Ovary (tissue), 9 donors: ENCODE measurements around the gene GPR26. TPM values are rescaled to one million over a fixed set of nuclear protein-coding genes. Genes with fewer than 3 reads are reported as not detected.

Source experiments
- DNase-seq, 5 donors: peaks; one replicate each; pipeline ENCODE4 v3.0.0-alpha.2; 2019 to 2020
- H3K27ac ChIP-seq, 2 donors: fragments of 200-600 bp; one replicate each; pipeline versions ENCODE4 v1.5.1 to v1.8.0; 2019 to 2022
- H3K27me3 ChIP-seq: fragments of 200-600 bp; one replicate; pipeline ENCODE4 v1.8.0; 2022
- H3K36me3 ChIP-seq: fragments of 200-600 bp; sonication (generic); one replicate; pipeline ENCODE4 v1.5.1; 2019
- H3K4me1 ChIP-seq: one replicate; pipeline ENCODE4 v1.8.1; 2013; ENCODE audit warnings: mild to moderate bottlenecking, moderate library complexity; ENCODE audit not compliant: insufficient read depth
- H3K4me3 ChIP-seq: fragments of 200-600 bp; sonication (generic); one replicate; pipeline ENCODE4 v1.5.1; 2017
- H3K9me3 ChIP-seq, 2 donors: fragments of 200-600 bp in 1 of 2; sonication (generic) in 1 of 2; one replicate each; pipeline versions ENCODE4 v1.5.1 to v1.8.1; 2013 to 2019; ENCODE audit warnings: mild to moderate bottlenecking in 1 of 2, moderate library complexity in 1 of 2
- CTCF ChIP-seq, 3 donors: fragments of 450-650 bp in 2 of 3; fragments of 200-600 bp in 1 of 3; IDR thresholded peaks; one replicate each; pipeline versions ENCODE4 v1.5.1 to v1.8.0; 2016 to 2022; ENCODE audit warnings: antibody characterized with exemption in 3 of 3, mild to moderate bottlenecking in 1 of 3
- EP300 ChIP-seq: sonication (generic); formaldehyde crosslinking; IDR thresholded peaks from one replicate; pipeline ENCODE4 v1.6.1; 2017; ENCODE audit warnings: antibody characterized with exemption
- POLR2A ChIP-seq: fragments of 450-650 bp; IDR thresholded peaks from one replicate; pipeline ENCODE4 v1.6.1; 2017; ENCODE audit warnings: antibody characterized with exemption, mild to moderate bottlenecking, moderate library complexity
- WGBS, 3 donors: extraction: QIAGEN DNeasy Blood & Tissue Kit in 1 of 3; methylation state at CpG; one replicate each; pipeline versions ENCODE4 v1.1.5 to v1.1.7; 2013 to 2017; 5-methylcytosine and 5-hydroxymethylcytosine counted together
- intact Hi-C, 4 donors: fragments of 100-400 bp; cut with DNase I; formaldehyde crosslinking; loops; one replicate each; pipeline versions ENCODE4 v1.11.0 to v1.15.1; 2022 to 2023
- polyA plus RNA-seq, 2 donors: library from polyadenylated mRNA; stranded (reverse); fragments of 200-250 nt in 1 of 2; fragments of 350-450 nt in 1 of 2; fragmentation: Illumina TruSeq in 1 of 2; extraction: RNeasy Lipid Tissue Mini Kit (QIAGEN cat#74804) in 1 of 2; gene quantifications; one replicate each; pipeline ENCODE4 v1.2.3, GENCODE V29; 2013 to 2014
- total RNA-seq, 7 donors: library from RNA; depleted of rRNA in 2 of 7; stranded (reverse); fragments of >200 nt in 2 of 7; fragmentation: NEBNext Ultra II Directional in 3 of 7; extraction: Animal tissue kit (Norgen Biotek cat#: 25700) in 3 of 7; gene quantifications; one replicate each; pipeline versions ENCODE4 v1.1.0 to v1.2.4, GENCODE V29; 2016 to 2023
- donor health status: DM: no; HTN: no; CAD: no; lungs with moderate emphysema.
- donor health status: DM: no; HTN: no; CAD: no.
- donor health status: Bipolar disorder and iron deficiency.
- donor health status: DM: yes; HTN: yes; CAD: no.
- donor health status: DM: no; HTN: no; CAD: no.
- donor health status: DM: yes; HTN: yes; CAD: no.

Gene GPR26
- total and polyA plus RNA-seq, 9 donors = not detected

- Histone ChIP-seq H3K27ac (no peak overlapping the region), H3K4me3 (no peak overlapping the region), H3K27me3 (no peaks in the 10 kb centered on the region), H3K9me3 (no peaks in the 10 kb centered on the region), H3K4me1 (no peaks in the 10 kb centered on the region), H3K36me3 (no peaks in the 10 kb centered on the region)
- WGBS, 3 donors = 47 to 70% (median 68%) methylated on average over 5 of the region's 5 CpGs
- intact Hi-C loops = no loop called here
- TF ChIP-seq CTCF (IDR thresholded peaks at IDR 0.05) (no peak), POLR2A (no peak), EP300 (no peak)
- DNase-seq = no peak
These were observed 32.5 kb upstream of the GPR26 start for GRCh38 chr10:123633636-123634035.

- 81 to 93% (median 84%) methylated on average over 6 of the region's 6 CpGs for WGBS, 3 donors
- intact Hi-C loops = no loop called here
- TF ChIP-seq EP300 (no peak), POLR2A (no peak), CTCF (IDR thresholded peaks at IDR 0.05) (no peak)
These were observed 31.9 kb upstream of the GPR26 start for GRCh38 chr10:123634221-123634620.

GRCh38 chr10:123635131-123635530 lies 31.0 kb upstream of the GPR26 start:
- H3K27ac ChIP-seq = no peak overlapping the region
- H3K9me3 ChIP-seq = no peaks in the 10 kb centered on the region
- intact Hi-C loops = no loop called here
- no peaks in the 10 kb centered on the region for H3K36me3 ChIP-seq
- H3K4me3 ChIP-seq = no peak overlapping the region
- WGBS, 3 donors = 76 to 82% (median 81%) methylated on average over 5 of the region's 5 CpGs
- no peak for DNase-seq
- no peaks in the 10 kb centered on the region for H3K27me3 ChIP-seq
- no peaks in the 10 kb centered on the region for H3K4me1 ChIP-seq
- TF ChIP-seq EP300 = no peak
- no peak for TF ChIP-seq POLR2A
- no peak for TF ChIP-seq CTCF (IDR thresholded peaks at IDR 0.05)

More at GRCh38 chr10:123634221-123634620, 31.9 kb upstream of the GPR26 start:
- Histone ChIP-seq H3K27ac (no peak overlapping the region), H3K4me3 (no peak overlapping the region), H3K4me1 (no peaks in the 10 kb centered on the region), H3K36me3 (no peaks in the 10 kb centered on the region), H3K27me3 (no peaks in the 10 kb centered on the region), H3K9me3 (no peaks in the 10 kb centered on the region)
- DNase-seq = no peak

- H3K27me3 ChIP-seq = no peaks in the 10 kb centered on the region
- WGBS, 3 donors = 30 to 37% (median 36%) methylated on average over 2 of the region's 2 CpGs
- no peaks in the 10 kb centered on the region for H3K9me3 ChIP-seq
- H3K36me3 ChIP-seq = no peaks in the 10 kb centered on the region
- intact Hi-C loops = no loop called here
- H3K4me3 ChIP-seq = no peak overlapping the region
- H3K27ac ChIP-seq = no peak overlapping the region
- no peaks in the 10 kb centered on the region for H3K4me1 ChIP-seq
- DNase-seq = no peak
- TF ChIP-seq CTCF (IDR thresholded peaks at IDR 0.05) = no peak
- no peak for TF ChIP-seq POLR2A
- no peak for TF ChIP-seq EP300
These were observed 30.4 kb upstream of the GPR26 start for GRCh38 chr10:123635745-123636144.
